A549 (cell line): ENCODE results near the gene BASP1.

ENCODE experiments used
- CHD4 ChIP-seq: fragments of 200-600 bp; sonication (generic); IDR thresholded peaks from 2 replicates; pipeline ENCODE4 v1.6.1; 2016; ENCODE audit warnings: antibody characterized with exemption, mild to moderate bottlenecking, borderline replicate concordance
- CTCF ChIP-seq: fragments of >200 bp; sonication (Bioruptor Twin); formaldehyde crosslinking; IDR thresholded peaks from 3 replicates; pipeline ENCODE4 v1.5.1; 2016
- GATA3 ChIP-seq: IDR thresholded peaks from 2 replicates; pipeline ENCODE4 v1.6.1; 2012; ENCODE audit warnings: borderline replicate concordance
- MAX ChIP-seq: IDR thresholded peaks from 2 replicates; pipeline ENCODE4 v1.6.1; 2012
- MAZ ChIP-seq: fragments of 150-350 bp; IDR thresholded peaks from 2 replicates; pipeline ENCODE4 v1.6.1; 2014; ENCODE audit warnings: antibody characterized with exemption, low read depth, low read length, borderline replicate concordance
- NR3C1 ChIP-seq: fragments of >200 bp; sonication (Bioruptor Twin); formaldehyde crosslinking; IDR thresholded peaks from 3 replicates; pipeline ENCODE4 v1.6.1; 2017
- POLR2A ChIP-seq: IDR thresholded peaks from 2 replicates; pipeline ENCODE4 v1.6.1; 2012; ENCODE audit warnings: mild to moderate bottlenecking, low read length
- TF ChIP-seq, protein P1 (sequence below): fragments of 200-600 bp; sonication (generic); IDR thresholded peaks from 2 replicates; pipeline ENCODE4 v1.6.1; 2016; ENCODE audit warnings: antibody characterized with exemption, mild to moderate bottlenecking, moderate library complexity

DNA sequence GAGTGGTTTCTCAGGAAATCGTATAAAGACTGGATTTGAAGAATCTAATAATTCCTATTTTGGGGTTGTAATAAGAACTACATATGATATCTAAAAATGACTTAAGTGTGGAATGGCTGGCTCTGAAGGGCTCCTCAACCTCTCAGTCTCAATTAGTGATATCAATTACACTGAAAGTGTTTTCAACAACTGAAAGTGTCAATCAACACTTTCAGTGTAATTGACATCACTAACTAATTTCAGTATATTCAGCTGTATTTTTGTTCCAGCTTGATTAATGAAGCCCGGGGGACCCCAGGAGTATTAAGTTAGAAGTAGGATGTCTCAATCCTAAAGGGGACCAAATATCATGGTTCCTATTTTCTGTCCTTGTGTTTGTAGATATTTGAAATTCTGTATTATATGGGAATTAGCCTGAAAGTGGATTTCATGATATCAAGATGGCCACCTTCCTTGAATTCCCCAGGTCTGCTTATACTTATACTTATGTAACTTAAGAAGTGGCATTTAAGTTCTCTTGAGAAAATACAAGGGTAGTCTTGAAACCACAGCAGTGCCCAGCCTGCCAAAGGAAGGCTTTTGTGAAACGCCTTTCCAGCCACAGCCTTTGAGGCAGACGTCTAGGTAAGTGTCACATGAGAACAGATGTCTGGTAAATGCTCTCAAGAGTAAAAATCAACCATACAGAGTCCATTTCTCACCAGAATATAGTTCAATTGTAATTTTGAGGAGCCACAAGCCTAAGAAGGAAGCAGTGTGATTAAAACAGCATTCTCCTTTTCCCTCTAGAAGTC lies 4.6 kb downstream of the BASP1 start:
- TF ChIP-seq CTCF (no peak), POLR2A (no peak), MAX (no peak), MAZ (no peak), CHD4 (no peak), GATA3 (no peak), NR3C1 (no peak)
- TF ChIP-seq, protein P1, sequence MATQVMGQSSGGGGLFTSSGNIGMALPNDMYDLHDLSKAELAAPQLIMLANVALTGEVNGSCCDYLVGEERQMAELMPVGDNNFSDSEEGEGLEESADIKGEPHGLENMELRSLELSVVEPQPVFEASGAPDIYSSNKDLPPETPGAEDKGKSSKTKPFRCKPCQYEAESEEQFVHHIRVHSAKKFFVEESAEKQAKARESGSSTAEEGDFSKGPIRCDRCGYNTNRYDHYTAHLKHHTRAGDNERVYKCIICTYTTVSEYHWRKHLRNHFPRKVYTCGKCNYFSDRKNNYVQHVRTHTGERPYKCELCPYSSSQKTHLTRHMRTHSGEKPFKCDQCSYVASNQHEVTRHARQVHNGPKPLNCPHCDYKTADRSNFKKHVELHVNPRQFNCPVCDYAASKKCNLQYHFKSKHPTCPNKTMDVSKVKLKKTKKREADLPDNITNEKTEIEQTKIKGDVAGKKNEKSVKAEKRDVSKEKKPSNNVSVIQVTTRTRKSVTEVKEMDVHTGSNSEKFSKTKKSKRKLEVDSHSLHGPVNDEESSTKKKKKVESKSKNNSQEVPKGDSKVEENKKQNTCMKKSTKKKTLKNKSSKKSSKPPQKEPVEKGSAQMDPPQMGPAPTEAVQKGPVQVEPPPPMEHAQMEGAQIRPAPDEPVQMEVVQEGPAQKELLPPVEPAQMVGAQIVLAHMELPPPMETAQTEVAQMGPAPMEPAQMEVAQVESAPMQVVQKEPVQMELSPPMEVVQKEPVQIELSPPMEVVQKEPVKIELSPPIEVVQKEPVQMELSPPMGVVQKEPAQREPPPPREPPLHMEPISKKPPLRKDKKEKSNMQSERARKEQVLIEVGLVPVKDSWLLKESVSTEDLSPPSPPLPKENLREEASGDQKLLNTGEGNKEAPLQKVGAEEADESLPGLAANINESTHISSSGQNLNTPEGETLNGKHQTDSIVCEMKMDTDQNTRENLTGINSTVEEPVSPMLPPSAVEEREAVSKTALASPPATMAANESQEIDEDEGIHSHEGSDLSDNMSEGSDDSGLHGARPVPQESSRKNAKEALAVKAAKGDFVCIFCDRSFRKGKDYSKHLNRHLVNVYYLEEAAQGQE, result no peak
